Left colon (tissue), 2 donors: ENCODE results near the gene ATP6V0A1. TPM values are rescaled to one million over a fixed set of nuclear protein-coding genes. Genes with fewer than 3 reads are reported as not detected.

ENCODE experiments used
- ATAC-seq: fragments of 200-7000 bp; cut with Tn5 transposase; one replicate; pipeline ENCODE4 v1.9.1; 2020; ENCODE audit warnings: mild to moderate bottlenecking, moderate library complexity
- DNase-seq, 2 donors: peaks; one replicate each; pipeline ENCODE4 v3.0.0-alpha.2; 2020
- intact Hi-C, 2 donors: fragments of 100-400 bp; cut with DNase I in 1 of 2; cut with micrococcal nuclease in 1 of 2; formaldehyde crosslinking; loops; one replicate each; pipeline versions ENCODE4 v1.11.2 to v1.14.0; 2022; cut with DNase I, micrococcal nuclease
- microRNA-seq, 2 donors: library from miRNA; unstranded; fragments of <30 nt; microRNA quantifications; one replicate each; pipeline versions ENCODE4 v1.1.0 to v1.2.0, GENCODE V29; 2020
- total RNA-seq, 2 donors: library from RNA; stranded (reverse); fragmentation: NEBNext Ultra II Directional; extraction: Animal tissue kit (Norgen Biotek cat#: 25700); gene quantifications; one replicate each; pipeline ENCODE4 v1.2.1, GENCODE V29; 2021
- donor health status: DM: no; HTN: no; CAD: no.
- donor health status: DM: yes; HTN: yes; CAD: no.

Gene ATP6V0A1
- total RNA-seq, 2 donors from 2014 or later: 92.6 to 96.2 TPM

GRCh38 chr17:42563543-42563942 is 104.9 kb downstream of the ATP6V0A1 start:
- ATAC-seq (no peak), DNase-seq (peak in 1 of 2 donors; percentile 32)
- intact Hi-C loops: no loop called here

GRCh38 chr17:42563950-42564349 is 105.3 kb downstream of the ATP6V0A1 start:
- intact Hi-C loops: no loop called here
- ATAC-seq (no peak), DNase-seq (no peak)

GRCh38 chr17:42564815-42565522 is 106.3 kb downstream of the ATP6V0A1 start:
- peak in 1 of 2 donors; percentile 37 for DNase-seq
- intact Hi-C loops: no loop called here
- ATAC-seq: no peak

- intact Hi-C loops: no loop called here
- DNase-seq (no peak), ATAC-seq (no peak)
Observed at GRCh38 chr17:42565523-42566214, 107.0 kb downstream of the ATP6V0A1 start.

GRCh38 chr17:42566215-42566882 is 107.7 kb downstream of the ATP6V0A1 start:
- intact Hi-C loops: no loop called here
- ATAC-seq (no peak), DNase-seq (no peak)

- peak; percentile 76 for ATAC-seq
- intact Hi-C loops: no loop called here
- peak; percentile 95 to 97 for DNase-seq
Observed at GRCh38 chr17:42566883-42567573, 108.3 kb downstream of the ATP6V0A1 start, which contains the start of gene MLX. Gene MLX, plus strand, starts transcription at chr17:42567100. Its CDS starts 25 bp downstream, at chr17:42567125.

- no peak for DNase-seq
- no peak for ATAC-seq
- intact Hi-C loops: no loop called here
Observed at GRCh38 chr17:42568341-42569111, 109.8 kb downstream of the ATP6V0A1 start.

GRCh38 chr17:42571435-42572225 is 113.0 kb downstream of the ATP6V0A1 start:
- intact Hi-C loops: loop anchor here in 1 of 2 donors (10.0 kb wide), 1 partner anchor 113 kb away; the partner anchor contains the start of genes CCR10 and CNTNAP1
- DNase-seq: no peak
- ATAC-seq: no peak

Small RNA genes within 50 kb of the gene (microRNA-seq; reads per million reads assigned to microRNA genes)
- 5.4 to 5.9 reads per million in 2 donors for gene MIR5010
- 0.53 to 1.4 reads per million in 2 donors for gene MIR548AT

Other genes with a start within 250 kb of the ATP6V0A1 start
- gene STAT5B, start 182.5 kb upstream of the ATP6V0A1 start, total RNA-seq: 10 to 100 TPM; 34.2 to 39.2 TPM
- 10 to 100 TPM; 19.8 to 28.1 TPM for gene STAT5A, start 170.4 kb upstream of the ATP6V0A1 start, total RNA-seq
- gene STAT3, start 70.4 kb upstream of the ATP6V0A1 start, total RNA-seq: 100 to 1,000 TPM; 150 to 212 TPM
- 10 to 100 TPM; 21.9 to 62.0 TPM for gene CAVIN1, start 35.6 kb upstream of the ATP6V0A1 start, total RNA-seq
- 10 to 100 TPM; 36.5 to 45.9 TPM for gene NAGLU, start 77.4 kb downstream of the ATP6V0A1 start, total RNA-seq
- gene HSD17B1, start 94.0 kb downstream of the ATP6V0A1 start, total RNA-seq: under 1 TPM; 0.85 to 0.98 TPM
- gene COASY, start 103.3 kb downstream of the ATP6V0A1 start, total RNA-seq: 100 to 1,000 TPM in 1 of 2 donors, 10 to 100 TPM in 1; 92.6 to 122 TPM
- gene MLX, start 108.2 kb downstream of the ATP6V0A1 start, total RNA-seq: 10 to 100 TPM; 95.1 to 98.8 TPM
- gene PSMC3IP, start 118.9 kb downstream of the ATP6V0A1 start, total RNA-seq: 1 to 10 TPM; 1.6 to 2.2 TPM
- 10 to 100 TPM; 49.0 to 71.6 TPM for gene RETREG3, start 150.5 kb downstream of the ATP6V0A1 start, total RNA-seq
- gene TUBG1, start 150.8 kb downstream of the ATP6V0A1 start, total RNA-seq: 10 to 100 TPM; 24.3 to 39.7 TPM
- 1 to 10 TPM; 4.4 to 7.7 TPM for gene TUBG2, start 200.4 kb downstream of the ATP6V0A1 start, total RNA-seq
- gene PLEKHH3, start 218.1 kb downstream of the ATP6V0A1 start, total RNA-seq: 10 to 100 TPM; 15.0 to 16.6 TPM
- 1 to 10 TPM in 1 of 2 donors, under 1 TPM in 1; 0.58 to 2.4 TPM for gene CCR10, start 223.0 kb downstream of the ATP6V0A1 start, total RNA-seq
- gene CNTNAP1, start 223.7 kb downstream of the ATP6V0A1 start, total RNA-seq: 1 to 10 TPM; 1.2 to 4.6 TPM